HuH-7.5 (cell line): Measurements from ENCODE around the gene DAGLA.
A peak's percentile ranks its signal among the peaks of the same experiment; 100 is the strongest.
"Not testable (repeated sequence)": the region's sequence is repeated elsewhere in the genome, so short reads cannot be mapped to it uniquely, and the experiment has no call there.

Experiments used
- DNase-seq: peaks from one replicate; pipeline ENCODE4 v3.0.0; 2011; ENCODE audit warnings: low spot score

The DAGLA gene

GRCh38 chr11:61666684-61667297 lies 13.4 kb upstream of the DAGLA start:
- peak; percentile 90 for DNase-seq

GRCh38 chr11:61667684-61668305 lies 12.4 kb upstream of the DAGLA start:
- peak; percentile 48 for DNase-seq

GRCh38 chr11:61669417-61669816 lies 10.8 kb upstream of the DAGLA start:
- DNase-seq, result no peak

GRCh38 chr11:61670626-61671025 lies 9.6 kb upstream of the DAGLA start:
- no peak for DNase-seq

GRCh38 chr11:61671527-61671926 lies 8.7 kb upstream of the DAGLA start:
- DNase-seq, result peak; percentile 82

GRCh38 chr11:61673946-61674467 lies 6.2 kb upstream of the DAGLA start:
- not testable (repeated sequence) for DNase-seq

- DNase-seq, result no peak
These were observed 4.4 kb upstream of the DAGLA start for GRCh38 chr11:61675826-61676225.

GRCh38 chr11:61679296-61679695 lies 895 bp upstream of the DAGLA start:
- DNase-seq, result no peak

GRCh38 chr11:61680622-61681221 lies 531 bp downstream of the DAGLA start:
- peak; percentile 43 for DNase-seq

GRCh38 chr11:61682093-61682732 lies 2.0 kb downstream of the DAGLA start:
- peak; percentile 95 for DNase-seq

- DNase-seq, result no peak
These were observed 2.9 kb downstream of the DAGLA start for GRCh38 chr11:61682906-61683675.

- no peak for DNase-seq
These were observed 4.0 kb downstream of the DAGLA start for GRCh38 chr11:61683961-61684869.

- DNase-seq, result no peak
These were observed 4.9 kb downstream of the DAGLA start for GRCh38 chr11:61684870-61685616.

GRCh38 chr11:61685617-61685967 lies 5.4 kb downstream of the DAGLA start:
- no peak for DNase-seq

- no peak for DNase-seq
These were observed 5.9 kb downstream of the DAGLA start for GRCh38 chr11:61686066-61686465.

GRCh38 chr11:61686469-61686868 lies 6.3 kb downstream of the DAGLA start:
- no peak for DNase-seq

GRCh38 chr11:61687420-61687819 lies 7.2 kb downstream of the DAGLA start:
- no peak for DNase-seq

- DNase-seq, result no peak
These were observed 8.4 kb downstream of the DAGLA start for GRCh38 chr11:61688365-61689163.

GRCh38 chr11:61689164-61689496 lies 8.9 kb downstream of the DAGLA start:
- DNase-seq, result no peak
